ENCODE data around the gene DMWD. TPM values are rescaled to one million over a fixed set of nuclear protein-coding genes. Genes with fewer than 3 reads are reported as not detected.

DMWD gene
- total and polyA plus RNA-seq, 2 of the 13 experiments (the other 11 are each of a cell fraction or from before 2014, with no cell fraction given): 10.3 to 14.9 TPM

DNA sequence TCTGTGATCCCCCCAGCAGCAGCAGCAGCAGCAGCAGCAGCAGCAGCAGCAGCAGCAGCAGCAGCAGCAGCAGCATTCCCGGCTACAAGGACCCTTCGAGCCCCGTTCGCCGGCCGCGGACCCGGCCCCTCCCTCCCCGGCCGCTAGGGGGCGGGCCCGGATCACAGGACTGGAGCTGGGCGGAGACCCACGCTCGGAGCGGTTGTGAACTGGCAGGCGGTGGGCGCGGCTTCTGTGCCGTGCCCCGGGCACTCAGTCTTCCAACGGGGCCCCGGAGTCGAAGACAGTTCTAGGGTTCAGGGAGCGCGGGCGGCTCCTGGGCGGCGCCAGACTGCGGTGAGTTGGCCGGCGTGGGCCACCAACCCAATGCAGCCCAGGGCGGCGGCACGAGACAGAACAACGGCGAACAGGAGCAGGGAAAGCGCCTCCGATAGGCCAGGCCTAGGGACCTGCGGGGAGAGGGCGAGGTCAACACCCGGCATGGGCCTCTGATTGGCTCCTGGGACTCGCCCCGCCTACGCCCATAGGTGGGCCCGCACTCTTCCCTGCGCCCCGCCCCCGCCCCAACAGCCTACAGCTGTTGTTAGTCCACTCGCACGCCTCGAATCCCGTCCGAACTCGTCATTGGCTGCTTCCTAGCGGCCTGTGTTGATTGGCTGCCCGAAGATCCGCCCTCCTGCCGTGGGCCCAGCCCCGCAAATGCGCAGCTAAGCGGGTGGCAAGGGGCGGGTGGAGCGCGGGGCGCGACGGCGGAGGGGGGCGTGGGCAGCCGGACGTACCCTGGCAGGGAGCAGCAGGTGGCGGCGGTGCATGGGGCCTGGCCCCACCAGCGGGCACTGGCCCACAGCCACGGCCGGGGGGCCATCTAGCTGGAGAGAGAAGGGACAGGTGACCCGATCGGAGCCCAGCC, 22.2 kb downstream of the DMWD start (continued):
- TF ChIP-seq FOXA1 (IDR thresholded peaks at IDR 0.05): no peak
- peak; percentile 61 for TF ChIP-seq FOXA1 (CRISPR knock-in tag; IDR thresholded peaks at IDR 0.05)
- TF ChIP-seq ZSCAN22 (CRISPR knock-in tag; IDR thresholded peaks at IDR 0.05): no peak
- TF ChIP-seq, protein P1, sequence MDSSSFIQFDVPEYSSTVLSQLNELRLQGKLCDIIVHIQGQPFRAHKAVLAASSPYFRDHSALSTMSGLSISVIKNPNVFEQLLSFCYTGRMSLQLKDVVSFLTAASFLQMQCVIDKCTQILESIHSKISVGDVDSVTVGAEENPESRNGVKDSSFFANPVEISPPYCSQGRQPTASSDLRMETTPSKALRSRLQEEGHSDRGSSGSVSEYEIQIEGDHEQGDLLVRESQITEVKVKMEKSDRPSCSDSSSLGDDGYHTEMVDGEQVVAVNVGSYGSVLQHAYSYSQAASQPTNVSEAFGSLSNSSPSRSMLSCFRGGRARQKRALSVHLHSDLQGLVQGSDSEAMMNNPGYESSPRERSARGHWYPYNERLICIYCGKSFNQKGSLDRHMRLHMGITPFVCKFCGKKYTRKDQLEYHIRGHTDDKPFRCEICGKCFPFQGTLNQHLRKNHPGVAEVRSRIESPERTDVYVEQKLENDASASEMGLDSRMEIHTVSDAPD (CRISPR knock-in tag; IDR thresholded peaks at IDR 0.05): no peak
- TF ChIP-seq, protein P2, sequence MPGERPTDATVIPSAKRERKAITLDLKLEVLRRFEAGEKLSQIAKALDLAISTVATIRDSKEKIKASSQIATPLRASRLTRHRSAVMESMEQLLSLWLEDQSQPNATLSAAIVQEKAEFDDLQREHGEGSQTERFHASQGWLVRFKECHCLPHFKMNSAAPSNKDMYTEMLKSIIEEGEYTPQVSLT (CRISPR knock-in tag; IDR thresholded peaks at IDR 0.05; ENCODE audit: borderline replicate concordance, low read depth): no peak
- TF ChIP-seq GTF2F1 (IDR thresholded peaks at IDR 0.05; ENCODE audit: low read length): no peak
- TF ChIP-seq, protein P3, sequence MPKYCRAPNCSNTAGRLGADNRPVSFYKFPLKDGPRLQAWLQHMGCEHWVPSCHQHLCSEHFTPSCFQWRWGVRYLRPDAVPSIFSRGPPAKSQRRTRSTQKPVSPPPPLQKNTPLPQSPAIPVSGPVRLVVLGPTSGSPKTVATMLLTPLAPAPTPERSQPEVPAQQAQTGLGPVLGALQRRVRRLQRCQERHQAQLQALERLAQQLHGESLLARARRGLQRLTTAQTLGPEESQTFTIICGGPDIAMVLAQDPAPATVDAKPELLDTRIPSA (CRISPR knock-in tag; IDR thresholded peaks at IDR 0.05; ENCODE audit: borderline replicate concordance): no peak
- no peak for TF ChIP-seq RFX3 (CRISPR knock-in tag; IDR thresholded peaks at IDR 0.05)
- 0 out of 2 replicates have a peak, but pooled peaks have one; percentile 36 for TF ChIP-seq GTF3A (CRISPR knock-in tag; conservative IDR thresholded peaks at IDR 0.05)
- peak; percentile 89 for TF ChIP-seq FOXK2 (IDR thresholded peaks at IDR 0.05)
- peak; percentile 78 for TF ChIP-seq GABPB1 (CRISPR knock-in tag; IDR thresholded peaks at IDR 0.05)
- TF ChIP-seq, protein P4, sequence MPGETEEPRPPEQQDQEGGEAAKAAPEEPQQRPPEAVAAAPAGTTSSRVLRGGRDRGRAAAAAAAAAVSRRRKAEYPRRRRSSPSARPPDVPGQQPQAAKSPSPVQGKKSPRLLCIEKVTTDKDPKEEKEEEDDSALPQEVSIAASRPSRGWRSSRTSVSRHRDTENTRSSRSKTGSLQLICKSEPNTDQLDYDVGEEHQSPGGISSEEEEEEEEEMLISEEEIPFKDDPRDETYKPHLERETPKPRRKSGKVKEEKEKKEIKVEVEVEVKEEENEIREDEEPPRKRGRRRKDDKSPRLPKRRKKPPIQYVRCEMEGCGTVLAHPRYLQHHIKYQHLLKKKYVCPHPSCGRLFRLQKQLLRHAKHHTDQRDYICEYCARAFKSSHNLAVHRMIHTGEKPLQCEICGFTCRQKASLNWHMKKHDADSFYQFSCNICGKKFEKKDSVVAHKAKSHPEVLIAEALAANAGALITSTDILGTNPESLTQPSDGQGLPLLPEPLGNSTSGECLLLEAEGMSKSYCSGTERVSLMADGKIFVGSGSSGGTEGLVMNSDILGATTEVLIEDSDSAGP (CRISPR knock-in tag; IDR thresholded peaks at IDR 0.05; ENCODE audit: borderline replicate concordance): peak; percentile 84; the same call in 1 of the 2 replicates
- no peak; the same call in 1 of the 2 replicates for TF ChIP-seq CENPT (CRISPR knock-in tag; IDR thresholded peaks at IDR 0.05; ENCODE audit: low read depth)
- no peak for TF ChIP-seq EZH2 (conservative IDR thresholded peaks at IDR 0.05; ENCODE audit: low read depth, low read length)
- no peak for TF ChIP-seq ATRX (CRISPR knock-in tag; IDR thresholded peaks at IDR 0.05; ENCODE audit: borderline replicate concordance)
- TF ChIP-seq, protein P5, sequence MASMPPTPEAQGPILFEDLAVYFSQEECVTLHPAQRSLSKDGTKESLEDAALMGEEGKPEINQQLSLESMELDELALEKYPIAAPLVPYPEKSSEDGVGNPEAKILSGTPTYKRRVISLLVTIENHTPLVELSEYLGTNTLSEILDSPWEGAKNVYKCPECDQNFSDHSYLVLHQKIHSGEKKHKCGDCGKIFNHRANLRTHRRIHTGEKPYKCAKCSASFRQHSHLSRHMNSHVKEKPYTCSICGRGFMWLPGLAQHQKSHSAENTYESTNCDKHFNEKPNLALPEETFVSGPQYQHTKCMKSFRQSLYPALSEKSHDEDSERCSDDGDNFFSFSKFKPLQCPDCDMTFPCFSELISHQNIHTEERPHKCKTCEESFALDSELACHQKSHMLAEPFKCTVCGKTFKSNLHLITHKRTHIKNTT (CRISPR knock-in tag; IDR thresholded peaks at IDR 0.05): 0 out of 2 replicates have a peak, but pooled peaks have one; percentile 13
- TF ChIP-seq, protein P6, sequence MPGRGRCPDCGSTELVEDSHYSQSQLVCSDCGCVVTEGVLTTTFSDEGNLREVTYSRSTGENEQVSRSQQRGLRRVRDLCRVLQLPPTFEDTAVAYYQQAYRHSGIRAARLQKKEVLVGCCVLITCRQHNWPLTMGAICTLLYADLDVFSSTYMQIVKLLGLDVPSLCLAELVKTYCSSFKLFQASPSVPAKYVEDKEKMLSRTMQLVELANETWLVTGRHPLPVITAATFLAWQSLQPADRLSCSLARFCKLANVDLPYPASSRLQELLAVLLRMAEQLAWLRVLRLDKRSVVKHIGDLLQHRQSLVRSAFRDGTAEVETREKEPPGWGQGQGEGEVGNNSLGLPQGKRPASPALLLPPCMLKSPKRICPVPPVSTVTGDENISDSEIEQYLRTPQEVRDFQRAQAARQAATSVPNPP (CRISPR knock-in tag; IDR thresholded peaks at IDR 0.05): peak; percentile 43; the same call in 1 of the 2 replicates
- peak; percentile 94 for TF ChIP-seq ZNF44 (CRISPR knock-in tag; IDR thresholded peaks at IDR 0.05)
- no peak for TF ChIP-seq NR2F2 (IDR thresholded peaks at IDR 0.05; ENCODE audit: borderline replicate concordance, low read depth)
- TF ChIP-seq, protein P7, sequence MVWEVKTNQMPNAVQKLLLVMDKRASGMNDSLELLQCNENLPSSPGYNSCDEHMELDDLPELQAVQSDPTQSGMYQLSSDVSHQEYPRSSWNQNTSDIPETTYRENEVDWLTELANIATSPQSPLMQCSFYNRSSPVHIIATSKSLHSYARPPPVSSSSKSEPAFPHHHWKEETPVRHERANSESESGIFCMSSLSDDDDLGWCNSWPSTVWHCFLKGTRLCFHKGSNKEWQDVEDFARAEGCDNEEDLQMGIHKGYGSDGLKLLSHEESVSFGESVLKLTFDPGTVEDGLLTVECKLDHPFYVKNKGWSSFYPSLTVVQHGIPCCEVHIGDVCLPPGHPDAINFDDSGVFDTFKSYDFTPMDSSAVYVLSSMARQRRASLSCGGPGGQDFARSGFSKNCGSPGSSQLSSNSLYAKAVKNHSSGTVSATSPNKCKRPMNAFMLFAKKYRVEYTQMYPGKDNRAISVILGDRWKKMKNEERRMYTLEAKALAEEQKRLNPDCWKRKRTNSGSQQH (CRISPR knock-in tag; IDR thresholded peaks at IDR 0.05; ENCODE audit: low read depth): 0 out of 2 replicates have a peak, but pooled peaks have one; percentile 14
- no peak for TF ChIP-seq CC2D1A (CRISPR knock-in tag; IDR thresholded peaks at IDR 0.05)
